Measurements from ENCODE around the gene PIGB. TPM values are rescaled to one million over a fixed set of nuclear protein-coding genes. Genes with fewer than 3 reads are reported as not detected.
"Not testable (repeated sequence)": the region's sequence is repeated elsewhere in the genome, so short reads cannot be mapped to it uniquely, and the experiment has no call there.

Gene PIGB
- total RNA-seq, 1 donor from 2014 or later, result 14.4 TPM

- ATAC-seq (no peak), DNase-seq (no peak)
- no peaks in the 10 kb centered on the region for H3K9me3 ChIP-seq
- no peak overlapping the region for H3K4me3 ChIP-seq
- peaks cover 70% of the 10 kb centered on the region for H3K36me3 ChIP-seq
- intact Hi-C loops (cut with DNase I), result no loop called here
- TF ChIP-seq CTCF (IDR thresholded peaks at IDR 0.05), result no peak
- H3K4me1 ChIP-seq, result no peaks in the 10 kb centered on the region
- no peak overlapping the region for H3K27ac ChIP-seq
- no peaks in the 10 kb centered on the region for H3K27me3 ChIP-seq (ENCODE audit: low read depth)
These were observed 64.7 kb downstream of the PIGB start for GRCh38 chr15:55383687-55384086.

- H3K27me3 ChIP-seq (ENCODE audit: low read depth), result no peaks in the 10 kb centered on the region
These were observed 68.0 kb downstream of the PIGB start for GRCh38 chr15:55387027-55387426.

GRCh38 chr15:55389264-55389607 lies 70.2 kb downstream of the PIGB start:
- intact Hi-C loops (cut with DNase I), result no loop called here
- H3K4me1 ChIP-seq, result peaks cover 5% of the 10 kb centered on the region
- DNase-seq (no peak), ATAC-seq (no peak)
- H3K4me3 ChIP-seq, result no peak overlapping the region
- H3K36me3 ChIP-seq, result peaks cover 40% of the 10 kb centered on the region
- TF ChIP-seq CTCF (IDR thresholded peaks at IDR 0.05), result no peak
- no peaks in the 10 kb centered on the region for H3K9me3 ChIP-seq
- H3K27me3 ChIP-seq (ENCODE audit: low read depth), result no peaks in the 10 kb centered on the region
- H3K27ac ChIP-seq, result no peak overlapping the region

More at GRCh38 chr15:55387027-55387426, 68.0 kb downstream of the PIGB start:
- H3K9me3 ChIP-seq, result no peaks in the 10 kb centered on the region
- intact Hi-C loops (cut with DNase I), result no loop called here
- H3K27ac ChIP-seq, result no peak overlapping the region
- no peak for ATAC-seq
- peaks cover 55% of the 10 kb centered on the region for H3K36me3 ChIP-seq
- no peak for TF ChIP-seq CTCF (IDR thresholded peaks at IDR 0.05)
- H3K4me3 ChIP-seq, result no peak overlapping the region
- no peak for DNase-seq
- no peaks in the 10 kb centered on the region for H3K4me1 ChIP-seq

- Histone ChIP-seq H3K9me3 (no peaks in the 10 kb centered on the region), H3K4me3 (no peak overlapping the region), H3K36me3 (no peaks in the 10 kb centered on the region), H3K27me3 (ENCODE audit: low read depth) (no peaks in the 10 kb centered on the region), H3K27ac (no peak overlapping the region), H3K4me1 (peaks cover 13% of the 10 kb centered on the region)
- ATAC-seq (peak; percentile 43 to 54), DNase-seq (no peak)
- intact Hi-C loops (cut with DNase I), result no loop called here
- no peak for TF ChIP-seq CTCF (IDR thresholded peaks at IDR 0.05)
These were observed 75.7 kb downstream of the PIGB start for GRCh38 chr15:55394694-55395093.

GRCh38 chr15:55398243-55398642 lies 79.2 kb downstream of the PIGB start:
- intact Hi-C loops (cut with DNase I), result no loop called here
- Histone ChIP-seq H3K9me3 (no peaks in the 10 kb centered on the region), H3K27ac (no peak overlapping the region), H3K27me3 (ENCODE audit: low read depth) (no peaks in the 10 kb centered on the region), H3K4me3 (no peak overlapping the region), H3K36me3 (no peaks in the 10 kb centered on the region), H3K4me1 (peaks cover 30% of the 10 kb centered on the region)
- no peak for DNase-seq
- no peak for ATAC-seq
- TF ChIP-seq CTCF (IDR thresholded peaks at IDR 0.05), result no peak

GRCh38 chr15:55400050-55400449 lies 81.0 kb downstream of the PIGB start:
- H3K27me3 ChIP-seq (ENCODE audit: low read depth); H3K4me3 ChIP-seq; ATAC-seq; DNase-seq; H3K36me3 ChIP-seq; H3K27ac ChIP-seq; H3K9me3 ChIP-seq; intact Hi-C loops (cut with DNase I): not testable (repeated sequence)
- H3K4me1 ChIP-seq, result peaks cover 36% of the 10 kb centered on the region
